PC-3 (cell line): ENCODE data around the gene NAT8. TPM values are rescaled to one million over a fixed set of nuclear protein-coding genes. Genes with fewer than 3 reads are reported as not detected.
"Not testable (repeated sequence)": the region's sequence is repeated elsewhere in the genome, so short reads cannot be mapped to it uniquely, and the experiment has no call there.

Experiments
- ATAC-seq: fragments of 200-7000 bp; cut with Tn5 transposase; 2 replicates; pipeline ENCODE4 v1.9.1; 2020; ENCODE audit warnings: mild to moderate bottlenecking, moderate library complexity
- BruUV-seq: library from RNA; stranded (reverse); fragments of 400-500 nt; replicated peaks from 2 replicates; lab custom pipeline; 2021; lab: Mats Ljungman, UMichigan
- CTCF ChIA-PET: fragments of 300-600 bp; sonication (Branson Sonifier 250); formaldehyde crosslinking; loops from one replicate; lab custom pipeline; 2022; ENCODE audit warnings: antibody characterized with exemption; lab: Charles Lee
- POLR2A ChIA-PET: fragments of 300-600 bp; sonication (Branson Sonifier 250); formaldehyde crosslinking; loops from one replicate; lab custom pipeline; 2022; ENCODE audit warnings: antibody characterized with exemption; ENCODE audit not compliant: unreplicated experiment; lab: Charles Lee
- DNase-seq: peaks from one replicate; pipeline ENCODE4 v3.0.0-alpha.2; 2015
- H2AFZ ChIP-seq: fragments of 300-600 bp; sonication (generic); 2 replicates; pipeline ENCODE4 v1.6.0; 2016; ENCODE audit warnings: antibody characterized with exemption, low read length
- H3F3A ChIP-seq: fragments of 300-600 bp; sonication (generic); one replicate; pipeline ENCODE4 v1.6.0; 2017; ENCODE audit warnings: antibody characterized with exemption, low read length, control low read depth, mild to moderate bottlenecking; ENCODE audit not compliant: unreplicated experiment
- H3K27ac ChIP-seq: fragments of 300-600 bp; sonication (generic); 2 replicates; pipeline ENCODE4 v1.5.1; 2016; ENCODE audit warnings: mild to moderate bottlenecking, low read length
- H3K27me3 ChIP-seq: fragments of 300-600 bp; sonication (generic); 2 replicates; pipeline ENCODE4 v1.6.1; 2016; ENCODE audit warnings: low read length, mixed read lengths
- H3K36me3 ChIP-seq: fragments of 300-600 bp; sonication (generic); 2 replicates; pipeline ENCODE4 v1.6.1; 2016; ENCODE audit warnings: low read depth, mixed run types, low read length, mixed read lengths
- H3K4me1 ChIP-seq: fragments of 300-600 bp; sonication (generic); 2 replicates; pipeline ENCODE4 v1.5.1; 2016; ENCODE audit warnings: low read length; ENCODE audit not compliant: insufficient read depth
- H3K4me2 ChIP-seq: fragments of 300-600 bp; sonication (generic); 2 replicates; pipeline ENCODE4 v1.6.0; 2016; ENCODE audit warnings: low read length
- H3K4me3 ChIP-seq: fragments of 300-600 bp; sonication (generic); 2 replicates; pipeline ENCODE4 v1.5.1; 2016; ENCODE audit warnings: mild to moderate bottlenecking, low read length, mixed read lengths
- H3K79me2 ChIP-seq: fragments of 300-600 bp; sonication (generic); 2 replicates; pipeline ENCODE4 v1.6.1; 2017; ENCODE audit warnings: low read length, mixed read lengths
- H3K9ac ChIP-seq: fragments of 300-600 bp; sonication (generic); 2 replicates; pipeline ENCODE4 v1.6.0; 2016; ENCODE audit warnings: mild to moderate bottlenecking, low read length
- H3K9me2 ChIP-seq: fragments of 300-600 bp; sonication (generic); replicated peaks from 2 replicates; pipeline ENCODE4 v1.6.1; 2016; ENCODE audit warnings: mixed run types, low read length, mixed read lengths
- H3K9me3 ChIP-seq: fragments of 300-600 bp; sonication (generic); 2 replicates; pipeline ENCODE4 v1.6.1; 2016; ENCODE audit warnings: low read length, mixed read lengths
- H4K20me1 ChIP-seq: fragments of 300-600 bp; sonication (generic); 2 replicates; pipeline ENCODE4 v1.6.1; 2016; ENCODE audit warnings: low read length, mixed read lengths
- CTCF ChIP-seq: fragments of 300-600 bp; sonication (generic); conservative IDR thresholded peaks from 2 replicates; pipeline ENCODE4 v1.5.1; 2017; ENCODE audit warnings: antibody characterized with exemption, low read depth, mild to moderate bottlenecking, low read length
- EZH2 ChIP-seq: fragments of 300-600 bp; sonication (generic); IDR thresholded peaks from one replicate; pipeline ENCODE4 v1.6.1; 2017; ENCODE audit warnings: antibody characterized with exemption, mild to moderate bottlenecking, low read length; ENCODE audit not compliant: unreplicated experiment
- EZH2phosphoT487 ChIP-seq: fragments of 300-600 bp; sonication (generic); IDR thresholded peaks from 2 replicates; pipeline ENCODE4 v1.6.1; 2018; ENCODE audit warnings: mild to moderate bottlenecking, antibody characterized with exemption, low read length, borderline replicate concordance
- intact Hi-C: fragments of 100-400 bp; cut with micrococcal nuclease; formaldehyde crosslinking; loops from 2 replicates; pipeline ENCODE4 v1.9.0; 2023
- total RNA-seq: library from RNA; depleted of rRNA; stranded (reverse); fragments of >200 nt; gene quantifications from 2 replicates; pipeline ENCODE4 v1.2.3, GENCODE V29; 2014

Gene NAT8
- total RNA-seq, 1 experiment from 2014 or later = not detected

GRCh38 chr2:73667239-73667638, 25.0 kb upstream of the NAT8 start:
- intact Hi-C loops, H3K4me1 ChIP-seq, H3K9ac ChIP-seq, H3K36me3 ChIP-seq, H3K27me3 ChIP-seq, H3K27ac ChIP-seq, DNase-seq, H3K4me2 ChIP-seq, H3F3A ChIP-seq, BruUV-seq, H2AFZ ChIP-seq, POLR2A ChIA-PET, ATAC-seq, H4K20me1 ChIP-seq, H3K9me3 ChIP-seq, CTCF ChIA-PET, H3K79me2 ChIP-seq, H3K9me2 ChIP-seq, H3K4me3 ChIP-seq: not testable (repeated sequence)

GRCh38 chr2:73654175-73654574, 12.0 kb upstream of the NAT8 start:
- H3K27ac ChIP-seq = no peak overlapping the region
- H3K9ac ChIP-seq = no peak overlapping the region
- TF ChIP-seq EZH2 (no peak), CTCF (no peak), EZH2phosphoT487 (no peak)
- ATAC-seq = no peak
- H3K36me3 ChIP-seq = no peaks in the 10 kb centered on the region
- intact Hi-C loops = no loop called here
- no peaks in the 10 kb centered on the region for H3K4me1 ChIP-seq
- no peak overlapping the region for H2AFZ ChIP-seq
- BruUV-seq = no TSS peak
- no peak for DNase-seq
- H3F3A ChIP-seq = no peaks in the 10 kb centered on the region
- ChIA-PET CTCF (no interaction called here), POLR2A (no interaction called here)
- H3K9me3 ChIP-seq = no peaks in the 10 kb centered on the region
- H4K20me1 ChIP-seq = no peaks in the 10 kb centered on the region
- no peaks in the 10 kb centered on the region for H3K79me2 ChIP-seq
- no peak overlapping the region for H3K4me3 ChIP-seq
- no peaks in the 10 kb centered on the region for H3K9me2 ChIP-seq
- H3K4me2 ChIP-seq = no peak overlapping the region
- peaks cover 15% of the 10 kb centered on the region; the same call in 1 of the 2 replicates for H3K27me3 ChIP-seq

GRCh38 chr2:73652348-73652747, 10.1 kb upstream of the NAT8 start:
- TF ChIP-seq CTCF (no peak), EZH2 (no peak), EZH2phosphoT487 (no peak)
- no peaks in the 10 kb centered on the region for H3K4me1 ChIP-seq
- no peak overlapping the region for H2AFZ ChIP-seq
- CTCF ChIA-PET = interaction anchor here (0.7 kb wide), 1 partner anchor 23 kb away, joined by 3 read pairs; no protein-coding TSS in a partner anchor
- no peak overlapping the region for H3K4me3 ChIP-seq
- H3K9ac ChIP-seq = no peak overlapping the region
- H3K9me3 ChIP-seq = no peaks in the 10 kb centered on the region
- H3K4me2 ChIP-seq = no peak overlapping the region
- ATAC-seq (no peak), DNase-seq (no peak)
- no TSS peak for BruUV-seq
- no peaks in the 10 kb centered on the region for H3F3A ChIP-seq
- no peaks in the 10 kb centered on the region for H4K20me1 ChIP-seq
- H3K27me3 ChIP-seq = no peaks in the 10 kb centered on the region
- intact Hi-C loops = no loop called here
- no peaks in the 10 kb centered on the region for H3K36me3 ChIP-seq
- POLR2A ChIA-PET = no interaction called here
- H3K9me2 ChIP-seq = no peaks in the 10 kb centered on the region
- H3K79me2 ChIP-seq = no peaks in the 10 kb centered on the region
- H3K27ac ChIP-seq = no peak overlapping the region
